Brain microvascular endothelial cell (primary cell): ENCODE data around the gene PLD5.

Source experiments
- DNase-seq: peaks from one replicate; pipeline ENCODE4 v3.0.0-alpha.2; 2020
- H3K27ac ChIP-seq: fragments of 250-450 bp; sonication (Bioruptor Pico); 2 replicates; pipeline ENCODE4 v1.5.1; 2020; ENCODE audit warnings: mild to moderate bottlenecking, moderate library complexity
- H3K27me3 ChIP-seq: fragments of 250-450 bp; sonication (Bioruptor Pico); replicated peaks from 2 replicates; pipeline ENCODE4 v1.5.1; 2020; ENCODE audit warnings: mild to moderate bottlenecking
- H3K36me3 ChIP-seq: fragments of 250-450 bp; sonication (Bioruptor Pico); replicated peaks from 2 replicates; pipeline ENCODE4 v1.5.1; 2020; ENCODE audit warnings: mild to moderate bottlenecking
- H3K4me3 ChIP-seq: 2 replicates; pipeline ENCODE4 v1.5.1; 2011; ENCODE audit warnings: low read depth, mild to moderate bottlenecking, control low read depth, low read length, moderate library complexity
- in situ Hi-C: cut with HindIII; loops from 2 replicates; pipeline ENCODE4 v1.10.0; 2017; ENCODE audit warnings: low sequenced_read_pairs, low pct_ligation_motif_present
- TF ChIP-seq, protein P1 (sequence below): IDR thresholded peaks from 2 replicates; pipeline ENCODE4 v1.5.1; 2011; ENCODE audit warnings: low read depth, mild to moderate bottlenecking, moderate library complexity, low read length, control low read depth, inconsistent platforms; ENCODE audit errors: missing control alignments

The PLD5 gene

DNA sequence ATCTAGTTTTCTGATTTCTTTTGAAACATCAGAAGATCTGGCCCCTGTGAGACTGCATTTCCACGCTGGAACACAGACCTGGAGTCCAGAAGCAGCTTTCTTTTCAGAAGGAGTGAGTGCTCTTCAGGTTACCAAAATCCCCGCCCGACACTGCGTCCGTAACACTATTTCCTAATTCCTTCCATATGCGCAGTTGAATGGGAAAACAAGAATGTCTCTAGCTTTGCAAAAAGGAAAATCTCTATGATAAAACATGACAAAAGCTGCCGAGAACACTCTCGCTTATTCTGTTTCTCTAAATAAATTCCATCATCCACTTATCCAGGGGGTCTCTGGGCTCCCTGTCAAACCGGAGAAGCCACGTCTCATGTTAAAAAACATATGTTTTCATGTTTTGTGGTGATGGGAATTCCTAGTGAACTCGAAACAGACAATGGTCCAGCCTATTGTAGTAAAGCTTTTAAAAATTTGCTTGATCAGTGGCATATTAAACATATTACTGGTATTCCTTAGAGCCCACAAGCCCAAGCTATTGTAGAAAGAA, 67.7 kb downstream of the PLD5 start:
- TF ChIP-seq, protein P1, sequence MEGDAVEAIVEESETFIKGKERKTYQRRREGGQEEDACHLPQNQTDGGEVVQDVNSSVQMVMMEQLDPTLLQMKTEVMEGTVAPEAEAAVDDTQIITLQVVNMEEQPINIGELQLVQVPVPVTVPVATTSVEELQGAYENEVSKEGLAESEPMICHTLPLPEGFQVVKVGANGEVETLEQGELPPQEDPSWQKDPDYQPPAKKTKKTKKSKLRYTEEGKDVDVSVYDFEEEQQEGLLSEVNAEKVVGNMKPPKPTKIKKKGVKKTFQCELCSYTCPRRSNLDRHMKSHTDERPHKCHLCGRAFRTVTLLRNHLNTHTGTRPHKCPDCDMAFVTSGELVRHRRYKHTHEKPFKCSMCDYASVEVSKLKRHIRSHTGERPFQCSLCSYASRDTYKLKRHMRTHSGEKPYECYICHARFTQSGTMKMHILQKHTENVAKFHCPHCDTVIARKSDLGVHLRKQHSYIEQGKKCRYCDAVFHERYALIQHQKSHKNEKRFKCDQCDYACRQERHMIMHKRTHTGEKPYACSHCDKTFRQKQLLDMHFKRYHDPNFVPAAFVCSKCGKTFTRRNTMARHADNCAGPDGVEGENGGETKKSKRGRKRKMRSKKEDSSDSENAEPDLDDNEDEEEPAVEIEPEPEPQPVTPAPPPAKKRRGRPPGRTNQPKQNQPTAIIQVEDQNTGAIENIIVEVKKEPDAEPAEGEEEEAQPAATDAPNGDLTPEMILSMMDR = no peak
- Histone ChIP-seq H3K36me3 (no peaks in the 10 kb centered on the region), H3K4me3 (no peak overlapping the region), H3K27me3 (no peaks in the 10 kb centered on the region), H3K27ac (no peak overlapping the region)
- DNase-seq = no peak
- in situ Hi-C loops = no loop called here

DNA sequence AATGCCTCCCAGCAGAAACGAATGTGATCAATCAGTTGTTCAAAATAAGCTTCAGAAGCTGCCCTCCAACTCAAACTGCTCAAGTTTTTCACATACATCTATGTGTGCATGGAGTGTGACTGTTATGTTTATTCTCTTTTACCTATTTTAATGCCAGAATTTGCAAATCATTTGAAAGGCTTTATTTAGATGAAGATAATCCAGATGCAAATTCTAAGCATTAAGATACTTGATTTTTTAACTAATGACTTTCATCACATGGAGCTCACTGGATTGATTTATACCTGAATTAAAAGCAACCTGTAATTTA, 69.5 kb downstream of the PLD5 start:
- Histone ChIP-seq H3K4me3 (no peak overlapping the region), H3K27me3 (no peaks in the 10 kb centered on the region), H3K27ac (no peak overlapping the region), H3K36me3 (no peaks in the 10 kb centered on the region)
- TF ChIP-seq, protein P1 = no peak
- in situ Hi-C loops = no loop called here
- DNase-seq = no peak

DNA sequence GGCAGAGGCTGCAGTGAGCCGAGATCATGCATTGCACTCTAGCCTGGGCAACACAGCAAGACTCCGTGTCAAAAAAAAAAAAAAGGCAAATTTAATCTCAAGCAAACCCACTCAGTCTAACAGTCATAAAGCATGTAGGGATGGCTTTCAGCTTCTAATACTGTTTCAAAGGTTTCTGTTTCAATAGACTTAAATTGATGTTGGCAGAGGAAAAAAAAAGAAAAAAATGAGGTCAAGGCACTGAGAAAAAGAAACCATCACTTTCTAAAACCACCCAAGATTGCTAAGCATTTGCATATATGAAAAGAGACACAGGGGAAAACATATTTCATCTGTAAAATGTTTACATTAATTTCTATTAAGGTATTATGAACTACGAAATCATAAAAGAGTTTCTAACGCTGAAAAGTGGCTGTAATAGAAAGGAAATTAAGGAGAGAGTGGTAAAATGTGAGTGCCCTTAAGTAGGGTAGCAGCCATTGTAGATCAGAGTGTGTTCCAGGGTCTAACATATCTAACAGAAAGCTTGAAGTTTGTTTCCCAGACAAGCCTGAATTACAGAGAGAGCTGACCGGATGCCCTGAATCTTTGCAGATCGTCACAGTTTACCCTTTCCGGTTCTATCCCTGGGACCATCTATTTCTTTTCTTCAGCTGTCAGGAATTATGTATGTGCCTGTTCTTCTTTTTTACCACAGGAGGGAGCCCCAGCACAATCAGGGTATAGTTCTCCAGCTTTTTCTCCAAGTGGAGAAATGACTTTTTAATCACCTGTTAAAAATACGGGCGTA, 70.0 kb downstream of the PLD5 start:
- Histone ChIP-seq H3K4me3 (no peak overlapping the region), H3K36me3 (no peaks in the 10 kb centered on the region), H3K27ac (no peak overlapping the region), H3K27me3 (no peaks in the 10 kb centered on the region)
- in situ Hi-C loops = no loop called here
- TF ChIP-seq, protein P1 = peak; percentile 69
- DNase-seq = peak; percentile 6

DNA sequence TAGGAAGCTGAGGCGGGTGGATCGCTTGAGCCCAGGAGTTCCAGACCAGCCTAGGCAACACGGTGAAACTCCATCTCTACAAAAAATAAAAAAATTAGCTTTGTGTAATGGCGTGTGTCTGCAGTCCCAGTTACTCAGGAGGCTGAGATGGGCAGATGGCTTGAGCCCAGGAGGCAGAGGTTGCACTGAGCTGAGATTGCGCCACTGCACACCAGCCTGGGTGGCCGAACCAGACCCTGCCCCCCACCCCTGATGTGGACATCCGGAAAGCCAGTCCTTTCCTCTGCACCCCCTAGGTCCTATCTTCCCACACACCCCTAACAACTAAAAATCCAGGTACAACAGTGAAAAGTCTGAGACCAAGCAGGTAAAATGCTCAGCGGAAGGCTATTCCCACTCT, 71.9 kb downstream of the PLD5 start:
- Histone ChIP-seq H3K36me3 (no peaks in the 10 kb centered on the region), H3K27ac (no peak overlapping the region), H3K4me3 (no peak overlapping the region), H3K27me3 (no peaks in the 10 kb centered on the region)
- no peak for DNase-seq
- TF ChIP-seq, protein P1 = no peak
- in situ Hi-C loops = no loop called here

DNA sequence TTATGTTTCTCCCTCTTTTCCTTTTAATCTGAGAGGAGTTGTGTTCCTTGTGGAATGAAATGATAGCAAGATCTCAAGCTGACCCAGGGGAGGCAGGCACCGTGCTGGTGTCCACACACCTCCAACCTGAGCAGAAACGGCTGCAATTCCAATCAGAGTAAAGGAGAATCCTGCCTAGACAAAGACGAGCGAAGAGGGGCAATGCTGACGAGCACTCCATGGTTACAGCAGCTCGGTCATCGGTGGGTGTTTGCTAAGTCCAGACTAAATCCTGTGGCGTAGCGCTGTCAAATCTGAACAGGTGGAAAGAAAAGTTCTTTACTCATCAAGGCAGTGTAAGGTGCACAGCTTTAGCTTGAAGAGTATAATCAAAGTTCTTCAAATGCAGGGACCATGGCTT, 74.8 kb downstream of the PLD5 start:
- Histone ChIP-seq H3K27me3 (no peaks in the 10 kb centered on the region), H3K4me3 (no peak overlapping the region), H3K27ac (no peak overlapping the region), H3K36me3 (no peaks in the 10 kb centered on the region)
- no peak for DNase-seq
- TF ChIP-seq, protein P1 = no peak
- in situ Hi-C loops = no loop called here
